Measurements from ENCODE around the gene GOLGB1.

The GOLGB1 gene

GRCh38 chr3:121619691-121620090 lies 129.8 kb downstream of the GOLGB1 start:
- Histone ChIP-seq H3K4me1 (ENCODE audit: control insufficient read depth, insufficient read depth, low read length) (no peaks in the 10 kb centered on the region), H3K27ac (ENCODE audit: insufficient read depth, low read depth, low read length, poor library complexity, severe bottlenecking) (no peak overlapping the region), H3K4me3 (ENCODE audit: insufficient read depth, low read depth, low read length) (no peak overlapping the region), H3K27me3 (ENCODE audit: control insufficient read depth, insufficient read depth, low read length, poor library complexity, severe bottlenecking) (no peaks in the 10 kb centered on the region), H3K36me3 (ENCODE audit: control insufficient read depth, insufficient read depth, low read length) (no peaks in the 10 kb centered on the region), H3K9me3 (ENCODE audit: control insufficient read depth, low read length) (no peaks in the 10 kb centered on the region)
- WGBS, 2 experiments: 89 to 97% methylated on average over 2 of the region's 2 CpGs

Measured in ectodermal cell (in vitro differentiated cells).